GM19240 (cell line): ENCODE data around the gene E4F1.
"Not testable (repeated sequence)": the region's sequence is repeated elsewhere in the genome, so short reads cannot be mapped to it uniquely, and the experiment has no call there.

ENCODE experiments used
- DNase-seq: peaks from one replicate; pipeline ENCODE4 v3.0.0; 2011; ENCODE audit warnings: low spot score; ENCODE audit not compliant: insufficient read length

E4F1 gene

GRCh38 chr16:2243031-2243528 lies 19.7 kb downstream of the E4F1 start:
- no peak for DNase-seq

GRCh38 chr16:2243781-2244180 lies 20.4 kb downstream of the E4F1 start:
- no peak for DNase-seq

GRCh38 chr16:2244301-2244700 lies 20.9 kb downstream of the E4F1 start:
- no peak for DNase-seq

- DNase-seq, result no peak
These were observed 21.8 kb downstream of the E4F1 start for GRCh38 chr16:2244926-2245795.

GRCh38 chr16:2246301-2246885 lies 23.0 kb downstream of the E4F1 start:
- no peak for DNase-seq

- no peak for DNase-seq
These were observed 27.4 kb downstream of the E4F1 start for GRCh38 chr16:2250652-2251295.

- DNase-seq, result peak; percentile 100
These were observed 28.1 kb downstream of the E4F1 start, which contains the start of gene ECI1 for GRCh38 chr16:2251296-2252111. Gene ECI1 (minus strand): TSS chr16:2251587. CDS start chr16:2251566, 21 bp downstream.

- no peak for DNase-seq
These were observed 29.4 kb downstream of the E4F1 start for GRCh38 chr16:2252806-2253148.

GRCh38 chr16:2253293-2253692 lies 29.9 kb downstream of the E4F1 start:
- no peak for DNase-seq

GRCh38 chr16:2256531-2257140 lies 33.2 kb downstream of the E4F1 start:
- DNase-seq, result no peak

- DNase-seq, result no peak
These were observed 34.3 kb downstream of the E4F1 start for GRCh38 chr16:2257726-2258125.

- DNase-seq, result not testable (repeated sequence)
These were observed 35.1 kb downstream of the E4F1 start for GRCh38 chr16:2258530-2258929.

- no peak for DNase-seq
These were observed 36.9 kb downstream of the E4F1 start for GRCh38 chr16:2260250-2260649.

GRCh38 chr16:2263026-2263425 lies 39.6 kb downstream of the E4F1 start:
- not testable (repeated sequence) for DNase-seq

- not testable (repeated sequence) for DNase-seq
These were observed 43.5 kb downstream of the E4F1 start for GRCh38 chr16:2266887-2267286.

GRCh38 chr16:2267505-2267912 lies 44.1 kb downstream of the E4F1 start:
- DNase-seq, result peak; percentile 36

GRCh38 chr16:2267913-2268666 lies 44.7 kb downstream of the E4F1 start, which contains the start of gene RNPS1:
Gene RNPS1 (minus strand): TSS chr16:2268126. CDS start chr16:2264643, 3,483 bp downstream.
- peak; percentile 99 for DNase-seq

- DNase-seq, result no peak
These were observed 46.7 kb downstream of the E4F1 start for GRCh38 chr16:2270070-2270462.

- DNase-seq, result no peak
These were observed 47.4 kb downstream of the E4F1 start for GRCh38 chr16:2270588-2271470.
